Psoas muscle (tissue), 8 donors: Measurements from ENCODE around the gene ZNF473. TPM values are rescaled to one million over a fixed set of nuclear protein-coding genes. Genes with fewer than 3 reads are reported as not detected.
A peak's percentile ranks its signal among the peaks of the same experiment; 100 is the strongest.

Experiments
- ATAC-seq, 4 donors: fragments of 200-7000 bp; cut with Tn5 transposase; one replicate each; pipeline ENCODE4 v1.9.1; 2020; ENCODE audit warnings: moderate library complexity in 3 of 4, mild to moderate bottlenecking in 2 of 4
- DNase-seq, 2 donors: peaks; one replicate each; pipeline ENCODE4 v3.0.0-alpha.2; 2020
- H3K27ac ChIP-seq: fragments of 200-600 bp; one replicate; pipeline ENCODE4 v1.8.0; 2022
- H3K27me3 ChIP-seq, 3 donors: fragments of 200-600 bp in 1 of 3; one replicate each; pipeline versions ENCODE4 v1.6.1 to v1.8.0; 2013 to 2022; ENCODE audit warnings: low read length in 2 of 3, mild to moderate bottlenecking in 2 of 3, moderate library complexity in 1 of 3; ENCODE audit not compliant: insufficient read depth in 3 of 3
- H3K36me3 ChIP-seq, 2 donors: fragments of 200-600 bp in 1 of 2; one replicate each; pipeline versions ENCODE4 v1.6.1 to v1.8.0; 2013 to 2022; ENCODE audit warnings: low read depth in 1 of 2, mild to moderate bottlenecking in 1 of 2, moderate library complexity in 1 of 2; ENCODE audit not compliant: insufficient read depth in 1 of 2
- H3K4me1 ChIP-seq: fragments of 200-600 bp; one replicate; pipeline ENCODE4 v1.8.0; 2022
- H3K4me3 ChIP-seq: fragments of 200-600 bp; one replicate; pipeline ENCODE4 v1.8.0; 2022; ENCODE audit warnings: mild to moderate bottlenecking
- H3K9me3 ChIP-seq: fragments of 200-600 bp; one replicate; pipeline ENCODE4 v1.8.0; 2022
- CTCF ChIP-seq: fragments of 200-600 bp; IDR thresholded peaks from one replicate; pipeline ENCODE4 v1.8.0; 2022; ENCODE audit warnings: antibody characterized with exemption
- WGBS, 3 donors: extraction: QIAGEN DNeasy Blood & Tissue Kit; methylation state at CpG; one replicate each; pipeline versions ENCODE4 v1.1.6 to v1.1.7; 2013; 5-methylcytosine and 5-hydroxymethylcytosine counted together
- intact Hi-C, 2 donors: fragments of 100-400 bp; cut with DNase I; formaldehyde crosslinking; loops; one replicate each; pipeline versions ENCODE4 v1.11.0 to v1.14.2; 2022
- polyA plus RNA-seq, 3 donors: library from polyadenylated mRNA; stranded (reverse); fragments of 200-250 nt; gene quantifications; one replicate each; pipeline ENCODE4 v1.2.3, GENCODE V29; 2013
- total RNA-seq, 4 donors: library from RNA; stranded (reverse); fragmentation: NEBNext Ultra II Directional in 2 of 4; extraction: Animal tissue kit (Norgen Biotek cat#: 25700) in 2 of 4; gene quantifications; one replicate each; pipeline versions ENCODE4 v1.2.1 to v1.2.4, GENCODE V29; 2021 to 2023
- donor health status: healthy with polysubstance abuse.
- donor health status: DM: no; HTN: no; CAD: no; lungs with moderate emphysema.
- donor health status: Bipolar disorder and iron deficiency.
- donor health status: healthy.
- donor health status: DM: yes; HTN: yes; CAD: no.
- donor health status: DM: no; HTN: no; CAD: no.
- donor health status: DM: no; HTN: no; CAD: no.
- donor health status: DM: yes; HTN: yes; CAD: no.

Gene ZNF473
- total and polyA plus RNA-seq, 7 donors, result 3.9 to 8.9 (median 5.7) TPM

GRCh38 chr19:50001775-50002174, 24.0 kb upstream of the ZNF473 start:
- 90 to 94% (median 92%) methylated on average over 8 of the region's 8 CpGs for WGBS, 3 donors
- ATAC-seq (no peak), DNase-seq (no peak)
- intact Hi-C loops, result no loop called here
- H3K4me1 ChIP-seq, result peaks cover 14% of the 10 kb centered on the region
- H3K27ac ChIP-seq, result no peak overlapping the region
- H3K4me3 ChIP-seq, result no peak overlapping the region
- TF ChIP-seq CTCF, result no peak
- peaks cover 9 to 89% of the 10 kb centered on the region in 2 donors for H3K36me3 ChIP-seq
- H3K9me3 ChIP-seq, result no peaks in the 10 kb centered on the region
- no peaks in the 10 kb centered on the region for H3K27me3 ChIP-seq

GRCh38 chr19:50002386-50002960, 23.3 kb upstream of the ZNF473 start:
- Histone ChIP-seq H3K27me3 (no peaks in the 10 kb centered on the region), H3K4me1 (peaks cover 14% of the 10 kb centered on the region), H3K36me3 (peaks cover 12 to 89% of the 10 kb centered on the region in 2 donors), H3K27ac (no peak overlapping the region), H3K9me3 (no peaks in the 10 kb centered on the region), H3K4me3 (no peak overlapping the region)
- TF ChIP-seq CTCF, result no peak
- intact Hi-C loops, result no loop called here
- ATAC-seq (no peak), DNase-seq (no peak)
- 71 to 86% (median 80%) methylated on average over 6 of the region's 6 CpGs for WGBS, 3 donors

GRCh38 chr19:50003254-50003788, 22.5 kb upstream of the ZNF473 start:
- WGBS, 3 donors, result 90 to 93% (median 91%) methylated on average over 17 of the region's 17 CpGs

GRCh38 chr19:50003810-50004419, 21.9 kb upstream of the ZNF473 start:
- WGBS, 3 donors, result 75 to 83% (median 77%) methylated on average over 11 of the region's 11 CpGs
- H3K36me3 ChIP-seq, result peaks cover 12 to 90% of the 10 kb centered on the region in 2 donors
- intact Hi-C loops, result no loop called here
- H3K9me3 ChIP-seq, result no peaks in the 10 kb centered on the region
- no peak for TF ChIP-seq CTCF
- DNase-seq, result peak; percentile 53 to 73
- H3K27ac ChIP-seq, result peak overlapping the region; percentile 85
- peaks cover 14% of the 10 kb centered on the region for H3K4me1 ChIP-seq
- ATAC-seq, result peak; percentile 95 to 98 (median 97)
- H3K27me3 ChIP-seq, result no peaks in the 10 kb centered on the region
- H3K4me3 ChIP-seq, result no peak overlapping the region

More at GRCh38 chr19:50003254-50003788, 22.5 kb upstream of the ZNF473 start:
- intact Hi-C loops, result no loop called here
- Histone ChIP-seq H3K9me3 (no peaks in the 10 kb centered on the region), H3K36me3 (peaks cover 12 to 90% of the 10 kb centered on the region in 2 donors), H3K4me1 (peaks cover 14% of the 10 kb centered on the region), H3K27ac (peak overlapping the region; percentile 85), H3K27me3 (no peaks in the 10 kb centered on the region), H3K4me3 (no peak overlapping the region)
- ATAC-seq, result no peak
- no peak for DNase-seq
- no peak for TF ChIP-seq CTCF
